ENCODE data around the gene DNAH5.

Gene DNAH5

DNA sequence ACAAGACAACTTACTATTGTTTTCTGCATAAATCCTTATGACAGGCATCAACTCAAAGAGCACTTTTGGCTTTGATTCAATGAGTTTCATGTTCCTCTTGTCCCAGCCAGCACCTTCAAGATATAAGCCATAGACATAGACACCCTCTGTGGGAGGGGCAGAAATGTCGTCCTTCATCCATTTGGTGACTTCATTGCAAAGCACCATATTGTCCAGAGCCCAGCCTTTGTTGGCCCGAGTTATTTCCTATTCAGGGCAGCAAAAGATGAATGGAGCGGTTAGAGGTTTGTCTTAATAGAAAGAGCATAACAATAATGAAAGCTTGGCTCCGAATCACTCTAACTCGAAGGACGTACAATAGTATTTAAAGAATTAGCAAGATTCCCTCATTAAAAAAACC lies 243.9 kb downstream of the DNAH5 start:
- no peak for DNase-seq

DNA sequence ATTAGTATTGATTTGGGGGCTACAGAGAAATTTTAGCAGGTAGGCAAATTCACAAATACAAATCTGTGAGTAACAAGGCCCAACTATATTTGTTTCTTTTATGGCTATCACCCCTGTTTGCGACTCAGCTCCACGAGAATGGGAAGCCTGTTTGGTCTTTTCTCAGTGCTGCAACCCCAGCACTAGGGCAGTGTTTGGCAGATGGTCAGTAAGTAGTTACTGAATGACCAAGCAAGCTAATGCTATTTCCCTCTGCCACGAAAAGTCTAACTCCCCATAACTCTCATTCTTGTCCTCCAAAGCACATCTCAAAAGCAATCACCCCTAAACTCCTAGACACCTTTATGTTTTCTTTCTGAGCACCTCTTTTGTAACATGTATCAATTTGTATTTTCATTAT lies 245.6 kb downstream of the DNAH5 start:
- DNase-seq, result no peak

- no peak for DNase-seq
Measured at GRCh38 chr5:13695076-13695712, 249.3 kb downstream of the DNAH5 start.

GRCh38 chr5:13692172-13692571 lies 252.3 kb downstream of the DNAH5 start:
- DNase-seq, result no peak

DNA sequence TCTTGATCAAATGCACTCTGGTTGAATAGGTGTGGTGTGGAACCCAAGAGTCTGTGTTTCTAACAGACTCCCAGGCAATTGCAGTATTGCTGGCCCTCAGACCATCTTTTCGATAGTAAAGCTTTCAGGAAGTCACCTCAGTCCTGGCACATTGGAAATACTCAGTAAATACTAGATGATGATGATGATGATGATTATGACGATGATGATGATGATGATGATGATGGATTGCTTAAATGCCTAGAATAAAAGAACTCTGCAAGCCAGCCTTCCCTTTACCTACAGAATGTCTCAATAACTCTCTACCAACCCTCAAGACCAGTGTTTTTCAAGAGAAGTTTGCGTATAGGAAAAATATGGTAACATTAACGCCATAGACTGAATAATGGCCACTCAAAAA lies 268.0 kb downstream of the DNAH5 start:
- DNase-seq, result no peak

DNA sequence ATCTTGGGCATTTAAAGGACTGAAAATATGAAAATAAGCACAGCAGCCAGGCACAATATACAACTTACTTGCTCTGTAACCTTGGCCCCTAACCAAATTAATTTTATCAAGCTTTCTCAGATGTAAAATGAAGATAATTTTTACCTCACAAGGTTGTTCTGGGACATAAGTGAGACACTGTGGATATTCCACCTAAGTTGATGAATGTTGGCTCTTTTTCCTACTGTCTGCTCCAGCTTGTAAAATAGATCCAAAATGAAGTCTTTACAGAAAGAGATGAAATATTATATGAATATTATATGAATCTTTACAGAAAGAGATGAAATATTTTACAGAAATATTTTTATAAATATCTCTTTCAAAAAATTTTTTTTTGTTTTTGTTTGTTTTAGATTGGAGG lies 270.1 kb downstream of the DNAH5 start:
- DNase-seq, result no peak

- no peak for DNase-seq
Measured at GRCh38 chr5:13673511-13673910, 271.0 kb downstream of the DNAH5 start.

DNA sequence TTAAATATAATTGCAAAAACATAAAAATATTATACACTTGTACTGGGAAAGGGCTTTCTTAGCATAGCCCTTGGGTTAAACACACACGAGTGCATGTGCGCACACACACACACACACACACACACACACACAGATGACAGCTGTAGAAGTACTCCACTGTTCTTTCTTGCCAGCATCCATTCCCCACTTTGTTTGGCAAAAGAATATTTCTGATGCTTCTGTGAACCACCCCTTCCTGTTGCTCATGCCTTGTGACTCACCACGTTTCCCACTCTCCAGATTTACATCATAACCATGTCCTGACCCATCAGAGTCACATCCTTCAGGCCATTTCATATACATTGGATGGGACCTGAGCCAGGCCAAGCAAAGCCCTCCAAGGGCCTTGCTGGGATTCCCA lies 280.1 kb downstream of the DNAH5 start:
- DNase-seq, result no peak

GRCh38 chr5:13662626-13663025 lies 281.9 kb downstream of the DNAH5 start:
- DNase-seq, result no peak

GRCh38 chr5:13661272-13661671 lies 283.2 kb downstream of the DNAH5 start:
- no peak for DNase-seq

GRCh38 chr5:13660072-13660471 lies 284.4 kb downstream of the DNAH5 start:
- no peak for DNase-seq

GRCh38 chr5:13659391-13659790 lies 285.1 kb downstream of the DNAH5 start:
- no peak for DNase-seq

GRCh38 chr5:13658761-13659160 lies 285.7 kb downstream of the DNAH5 start:
- DNase-seq, result no peak

GRCh38 chr5:13658152-13658551 lies 286.3 kb downstream of the DNAH5 start:
- DNase-seq, result no peak

DNA sequence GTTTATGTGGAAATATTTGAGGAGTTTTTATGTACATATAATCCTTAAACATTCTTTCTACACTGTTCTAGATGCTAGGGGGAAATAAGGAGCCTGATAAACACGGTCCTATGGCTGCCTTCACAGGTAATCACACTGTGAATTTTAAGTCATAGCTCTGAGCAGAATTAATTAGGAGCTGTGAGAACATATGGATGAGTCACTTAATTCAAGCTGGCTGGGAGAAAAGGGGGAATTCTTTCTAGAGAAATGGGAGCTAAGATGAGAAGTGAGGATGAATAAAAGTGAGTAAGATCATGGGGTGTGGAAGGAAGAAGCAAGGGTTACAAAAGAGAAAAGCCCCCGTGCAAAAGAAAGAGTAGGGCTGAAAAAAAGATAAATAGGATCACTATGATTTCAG lies 290.8 kb downstream of the DNAH5 start:
- DNase-seq, result no peak

GRCh38 chr5:13649656-13650055 lies 294.8 kb downstream of the DNAH5 start:
- DNase-seq, result no peak

DNA sequence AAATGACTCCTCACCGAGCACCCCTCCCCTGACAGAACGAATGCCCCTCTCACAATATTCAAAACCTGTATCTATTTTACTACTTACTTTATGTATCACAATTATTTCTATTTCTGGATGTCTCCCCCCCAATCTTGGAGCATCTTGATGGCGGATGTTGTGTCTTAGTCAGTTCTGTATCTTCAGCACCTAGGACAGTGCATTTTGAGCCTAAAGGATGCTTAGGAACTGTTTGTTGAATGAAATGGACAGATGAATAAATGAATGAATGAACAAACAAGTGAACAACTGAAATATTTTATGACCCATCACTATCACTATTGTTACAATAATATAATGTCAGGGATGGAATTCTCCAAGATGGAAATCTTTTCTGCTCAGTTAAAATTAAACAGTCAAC lies 295.7 kb downstream of the DNAH5 start:
- DNase-seq, result no peak

DNA sequence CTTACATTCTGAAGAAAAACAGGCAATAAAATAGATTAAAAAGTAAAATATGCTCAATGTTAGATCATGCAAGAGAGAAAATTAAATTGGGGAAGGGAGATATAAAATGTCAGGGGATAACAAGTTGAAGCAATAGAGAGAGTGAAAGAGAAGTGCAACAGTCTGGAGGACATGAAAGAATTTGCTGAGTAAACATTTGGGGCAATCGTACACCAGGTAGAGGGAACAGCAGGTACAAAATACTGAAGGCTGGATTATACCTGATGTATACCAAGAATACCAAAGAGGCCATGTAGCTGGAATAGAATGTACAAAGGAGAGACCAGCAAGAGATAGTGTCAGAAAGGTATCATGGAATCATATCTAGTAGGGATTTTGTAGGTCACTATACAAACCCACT lies 300.8 kb downstream of the DNAH5 start:
- DNase-seq, result no peak

- no peak for DNase-seq
Measured at GRCh38 chr5:13643196-13643595, 301.3 kb downstream of the DNAH5 start.
